ENCODE measurements around the gene KBTBD7. TPM values are rescaled to one million over a fixed set of nuclear protein-coding genes. Genes with fewer than 3 reads are reported as not detected.

KBTBD7 gene
- total RNA-seq, 2 donors from 2014 or later: 11.7 to 15.9 TPM

DNA sequence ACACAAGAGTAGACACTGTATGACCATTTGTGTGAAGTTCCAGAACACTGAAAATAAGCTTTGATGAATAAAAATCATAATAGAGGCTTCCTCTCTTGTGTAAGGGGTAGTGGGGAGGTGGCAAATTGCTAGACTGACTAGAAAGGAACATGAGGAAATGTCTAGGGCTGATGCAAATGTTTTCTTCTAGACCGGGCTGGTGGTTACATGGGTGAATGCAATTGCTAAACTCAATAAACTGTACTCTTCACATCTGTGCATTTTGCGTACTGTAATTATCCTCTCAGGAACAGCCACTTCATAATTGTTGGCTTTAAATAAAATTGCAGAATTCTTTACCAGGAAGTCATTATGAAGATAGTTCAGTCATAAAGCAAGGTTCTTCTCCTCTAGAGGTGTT, 5.2 kb upstream of the KBTBD7 start:
- H3K9me3 Mint-ChIP-seq: no peaks in the 10 kb centered on the region
- no peaks in the 10 kb centered on the region for H3K4me1 Mint-ChIP-seq
- H3K27ac Mint-ChIP-seq: no peak overlapping the region
- H3K27me3 Mint-ChIP-seq (ENCODE audit: insufficient read depth): no peaks in the 10 kb centered on the region
- 87 to 96% methylated on average over 2 of the region's 2 CpGs for WGBS, 2 experiments (ENCODE audit: insufficient coverage in 1 of 2, insufficient read length in 1 of 2)
- H3K36me3 Mint-ChIP-seq (ENCODE audit: low read depth): no peaks in the 10 kb centered on the region
- Histone ChIP-seq H3K9ac (ENCODE audit: extremely low read depth, low read length, poor library complexity, severe bottlenecking) (no peak overlapping the region), H3K36me3 (ENCODE audit: control insufficient read depth, insufficient read depth, low read length) (no peaks in the 10 kb centered on the region), H3K4me1 (ENCODE audit: control insufficient read depth, insufficient read depth, low read length) (no peaks in the 10 kb centered on the region), H3K27me3 (ENCODE audit: control insufficient read depth, insufficient read depth, low read length, poor library complexity, severe bottlenecking) (no peaks in the 10 kb centered on the region), H3K27ac (ENCODE audit: low read depth, low read length) (no peak overlapping the region), H3K4me3 (ENCODE audit: low read length) (no peak overlapping the region), H3K9me3 (ENCODE audit: control insufficient read depth, low read length) (no peaks in the 10 kb centered on the region)
- TF ChIP-seq, protein P1, sequence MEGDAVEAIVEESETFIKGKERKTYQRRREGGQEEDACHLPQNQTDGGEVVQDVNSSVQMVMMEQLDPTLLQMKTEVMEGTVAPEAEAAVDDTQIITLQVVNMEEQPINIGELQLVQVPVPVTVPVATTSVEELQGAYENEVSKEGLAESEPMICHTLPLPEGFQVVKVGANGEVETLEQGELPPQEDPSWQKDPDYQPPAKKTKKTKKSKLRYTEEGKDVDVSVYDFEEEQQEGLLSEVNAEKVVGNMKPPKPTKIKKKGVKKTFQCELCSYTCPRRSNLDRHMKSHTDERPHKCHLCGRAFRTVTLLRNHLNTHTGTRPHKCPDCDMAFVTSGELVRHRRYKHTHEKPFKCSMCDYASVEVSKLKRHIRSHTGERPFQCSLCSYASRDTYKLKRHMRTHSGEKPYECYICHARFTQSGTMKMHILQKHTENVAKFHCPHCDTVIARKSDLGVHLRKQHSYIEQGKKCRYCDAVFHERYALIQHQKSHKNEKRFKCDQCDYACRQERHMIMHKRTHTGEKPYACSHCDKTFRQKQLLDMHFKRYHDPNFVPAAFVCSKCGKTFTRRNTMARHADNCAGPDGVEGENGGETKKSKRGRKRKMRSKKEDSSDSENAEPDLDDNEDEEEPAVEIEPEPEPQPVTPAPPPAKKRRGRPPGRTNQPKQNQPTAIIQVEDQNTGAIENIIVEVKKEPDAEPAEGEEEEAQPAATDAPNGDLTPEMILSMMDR (conservative IDR thresholded peaks at IDR 0.05): no peak
- DNase-seq: no peak
- H3K4me3 Mint-ChIP-seq: no peak overlapping the region

DNA sequence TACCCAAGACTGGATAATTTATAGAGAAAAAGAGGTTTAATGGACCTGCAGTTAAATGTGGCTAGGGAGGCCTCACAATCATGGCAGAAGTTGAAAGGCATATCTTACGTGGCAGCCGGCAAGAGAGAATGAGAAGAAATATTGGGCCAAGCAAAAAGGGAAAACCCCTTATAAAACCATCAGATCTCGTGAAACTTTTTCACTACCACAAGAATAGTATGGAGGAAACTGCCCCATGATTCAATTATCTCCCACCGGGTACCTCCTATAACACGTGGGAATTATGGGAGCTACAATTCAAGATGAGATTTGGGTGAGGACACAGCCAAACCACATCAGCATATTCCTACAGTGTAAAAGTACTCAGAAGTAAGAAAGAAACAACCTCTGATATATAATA, 4.7 kb upstream of the KBTBD7 start:
- Mint-ChIP-seq H3K27ac (no peak overlapping the region), H3K36me3 (ENCODE audit: low read depth) (peaks cover 2% of the 10 kb centered on the region), H3K4me1 (no peaks in the 10 kb centered on the region), H3K9me3 (peaks cover under 1% of the 10 kb centered on the region), H3K4me3 (no peak overlapping the region), H3K27me3 (ENCODE audit: insufficient read depth) (peaks cover under 1% of the 10 kb centered on the region)
- Histone ChIP-seq H3K27me3 (ENCODE audit: control insufficient read depth, insufficient read depth, low read length, poor library complexity, severe bottlenecking) (no peaks in the 10 kb centered on the region), H3K4me1 (ENCODE audit: control insufficient read depth, insufficient read depth, low read length) (no peaks in the 10 kb centered on the region), H3K27ac (ENCODE audit: low read depth, low read length) (no peak overlapping the region), H3K9ac (ENCODE audit: extremely low read depth, low read length, poor library complexity, severe bottlenecking) (no peak overlapping the region), H3K9me3 (ENCODE audit: control insufficient read depth, low read length) (no peaks in the 10 kb centered on the region), H3K4me3 (ENCODE audit: low read length) (no peak overlapping the region), H3K36me3 (ENCODE audit: control insufficient read depth, insufficient read depth, low read length) (no peaks in the 10 kb centered on the region)
- WGBS, 2 experiments (ENCODE audit: insufficient coverage in 1 of 2, insufficient read length in 1 of 2): 92% methylated on average over 5 of the region's 5 CpGs; no CpG with 5 or more reads in 1 of the 2 experiments
- TF ChIP-seq, protein P1 (conservative IDR thresholded peaks at IDR 0.05): no peak
- DNase-seq: no peak

GRCh38 chr13:41196620-41197019, 2.3 kb upstream of the KBTBD7 start:
- Histone ChIP-seq H3K36me3 (ENCODE audit: control insufficient read depth, insufficient read depth, low read length) (peaks cover 7% of the 10 kb centered on the region), H3K4me3 (ENCODE audit: low read length) (no peak overlapping the region), H3K27me3 (ENCODE audit: control insufficient read depth, insufficient read depth, low read length, poor library complexity, severe bottlenecking) (no peaks in the 10 kb centered on the region), H3K9me3 (ENCODE audit: control insufficient read depth, low read length) (no peaks in the 10 kb centered on the region), H3K9ac (ENCODE audit: extremely low read depth, low read length, poor library complexity, severe bottlenecking) (no peak overlapping the region), H3K4me1 (ENCODE audit: control insufficient read depth, insufficient read depth, low read length) (no peaks in the 10 kb centered on the region), H3K27ac (ENCODE audit: low read depth, low read length) (no peak overlapping the region)
- Mint-ChIP-seq H3K27me3 (ENCODE audit: insufficient read depth) (peaks cover 4% of the 10 kb centered on the region), H3K9me3 (peaks cover 11% of the 10 kb centered on the region), H3K4me3 (no peak overlapping the region), H3K27ac (no peak overlapping the region), H3K4me1 (peaks cover 7% of the 10 kb centered on the region), H3K36me3 (ENCODE audit: low read depth) (peaks cover 16% of the 10 kb centered on the region)
- TF ChIP-seq, protein P1 (conservative IDR thresholded peaks at IDR 0.05): peak; percentile 69
- DNase-seq: no peak
- 68% methylated on average over 1 of the region's 2 CpGs; no CpG with 5 or more reads in 1 of the 2 experiments for WGBS, 2 experiments (ENCODE audit: insufficient coverage in 1 of 2, insufficient read length in 1 of 2)

Measured in endodermal cell (in vitro differentiated cells).